ENCODE data around the gene C11orf16. TPM values are rescaled to one million over a fixed set of nuclear protein-coding genes. Genes with fewer than 3 reads are reported as not detected.
A peak's percentile ranks its signal among the peaks of the same experiment; 100 is the strongest.

C11orf16 gene
- total and polyA plus RNA-seq, 2 donors (not counting 3 experiments of a cell fraction or from before 2014, with no cell fraction given), result not detected

GRCh38 chr11:8934742-8935488, 2.2 kb upstream of the C11orf16 start:
- TF ChIP-seq EZH2 (IDR thresholded peaks at IDR 0.05; ENCODE audit: borderline replicate concordance, low read depth, low read length, severe bottlenecking) (no peak), GATA2 (IDR thresholded peaks at IDR 0.05; ENCODE audit: insufficient read depth, insufficient read length, low read depth, low read length) (peak; percentile 77)
- DNase-seq (ENCODE audit: low read depth, low spot score) (no peak), FAIRE-seq (no peak)
- H3K9ac ChIP-seq (replicated peaks; ENCODE audit: extremely low read depth, insufficient read depth, low read length), result no peak overlapping the region
- ChIA-PET POLR2A (no interaction called here), CTCF (interaction anchor here (0.6 to 1.0 kb wide), 3 partner anchors 21 to 203 kb away, joined by 3 to 5 read pairs (median 3); no protein-coding TSS in a partner anchor)
- no peaks in the 10 kb centered on the region for H3K9me1 ChIP-seq (replicated peaks; ENCODE audit: control insufficient read depth, extremely low read depth, insufficient read depth, low read length)
- no TSS peak for BruUV-seq (replicated peaks)
- dilution Hi-C loops (cut with MboI; ENCODE audit: extremely low pct_ligation_motif_present, low sequenced_read_pairs), result no loop called here
- H3K27ac ChIP-seq (ENCODE audit: insufficient read depth, low read depth, low read length), result no peak overlapping the region
- H2AFZ ChIP-seq (ENCODE audit: low read depth, low read length), result peak overlapping the region; percentile 51
- H3K4me2 ChIP-seq (ENCODE audit: insufficient read depth, low read length), result peak overlapping the region; percentile 39
- H3K79me2 ChIP-seq (ENCODE audit: control insufficient read depth, insufficient read depth, low read length), result no peaks in the 10 kb centered on the region
- H3K9me3 ChIP-seq (replicated peaks; ENCODE audit: control insufficient read depth, insufficient read depth, low read length), result no peaks in the 10 kb centered on the region
- no peak overlapping the region for H3K4me3 ChIP-seq (replicated peaks in 1 of 3; ENCODE audit: insufficient read depth in 1 of 3, low read depth in 1 of 3, low read length in 3 of 3)
- peaks cover 7% of the 10 kb centered on the region for H3K4me1 ChIP-seq (ENCODE audit: control insufficient read depth, extremely low read depth, insufficient read depth, low read length)
- H3K27me3 ChIP-seq (ENCODE audit: control insufficient read depth in 2 of 2, insufficient read depth in 2 of 2, low read length in 2 of 2), result no peaks in the 10 kb centered on the region
- intact Hi-C loops (cut with micrococcal nuclease), result no loop called here
- no peaks in the 10 kb centered on the region for H4K20me1 ChIP-seq (replicated peaks; ENCODE audit: control insufficient read depth, extremely low read depth, insufficient read depth, low read length)
- no peaks in the 10 kb centered on the region for H3K36me3 ChIP-seq (ENCODE audit: control insufficient read depth in 2 of 2, extremely low read depth in 1 of 2, insufficient read depth in 2 of 2, low read length in 2 of 2)

DNA sequence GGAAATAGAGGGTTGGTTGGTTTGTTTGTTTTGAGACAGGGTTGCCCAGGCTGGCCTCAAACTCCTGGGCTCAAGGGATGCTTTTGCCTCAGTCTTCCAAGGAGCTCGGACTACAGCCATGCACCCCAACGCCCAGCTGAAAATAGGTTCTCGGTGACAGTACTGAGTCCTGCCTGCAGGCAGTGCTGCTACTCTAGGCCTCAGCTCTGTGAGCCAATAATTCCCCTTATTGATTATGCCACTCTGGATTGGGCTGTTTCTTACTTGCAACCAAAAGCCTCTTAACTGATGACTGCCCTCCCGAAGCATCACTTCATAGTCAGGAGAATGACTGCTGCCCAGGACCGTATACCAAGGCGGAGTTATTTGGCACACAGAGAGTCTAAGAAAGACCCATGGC, 1.2 kb upstream of the C11orf16 start:
- no TSS peak for BruUV-seq (replicated peaks)
- FAIRE-seq (no peak), DNase-seq (ENCODE audit: low read depth, low spot score) (no peak)
- H3K9me3 ChIP-seq (replicated peaks; ENCODE audit: control insufficient read depth, insufficient read depth, low read length), result no peaks in the 10 kb centered on the region
- H3K4me1 ChIP-seq (ENCODE audit: control insufficient read depth, extremely low read depth, insufficient read depth, low read length), result peaks cover 7% of the 10 kb centered on the region
- H3K27ac ChIP-seq (ENCODE audit: insufficient read depth, low read depth, low read length), result no peak overlapping the region
- no peaks in the 10 kb centered on the region for H3K27me3 ChIP-seq (ENCODE audit: control insufficient read depth in 2 of 2, insufficient read depth in 2 of 2, low read length in 2 of 2)
- H4K20me1 ChIP-seq (replicated peaks; ENCODE audit: control insufficient read depth, extremely low read depth, insufficient read depth, low read length), result no peaks in the 10 kb centered on the region
- ChIA-PET POLR2A (no interaction called here), CTCF (interaction anchor here (1.0 to 3.9 kb wide), 2 partner anchors 26 to 204 kb away, joined by 3 to 21 read pairs; no protein-coding TSS in a partner anchor)
- H2AFZ ChIP-seq (ENCODE audit: low read depth, low read length), result no peak overlapping the region
- H3K36me3 ChIP-seq (ENCODE audit: control insufficient read depth in 2 of 2, extremely low read depth in 1 of 2, insufficient read depth in 2 of 2, low read length in 2 of 2), result no peaks in the 10 kb centered on the region
- intact Hi-C loops (cut with micrococcal nuclease), result no loop called here
- TF ChIP-seq GATA2 (IDR thresholded peaks at IDR 0.05; ENCODE audit: insufficient read depth, insufficient read length, low read depth, low read length) (no peak), POLR2AphosphoS5 (IDR thresholded peaks at IDR 0.05; ENCODE audit: insufficient read depth, low read depth, low read length) (no peak), FOS (IDR thresholded peaks at IDR 0.05; ENCODE audit: borderline replicate concordance, insufficient read depth, low read length) (no peak)
- H3K4me3 ChIP-seq (replicated peaks in 1 of 3; ENCODE audit: insufficient read depth in 1 of 3, low read depth in 1 of 3, low read length in 3 of 3), result no peak overlapping the region
- no peak overlapping the region for H3K9ac ChIP-seq (replicated peaks; ENCODE audit: extremely low read depth, insufficient read depth, low read length)
- H3K9me1 ChIP-seq (replicated peaks; ENCODE audit: control insufficient read depth, extremely low read depth, insufficient read depth, low read length), result no peaks in the 10 kb centered on the region
- H3K79me2 ChIP-seq (ENCODE audit: control insufficient read depth, insufficient read depth, low read length), result no peaks in the 10 kb centered on the region
- dilution Hi-C loops (cut with MboI; ENCODE audit: extremely low pct_ligation_motif_present, low sequenced_read_pairs), result no loop called here
- no peak overlapping the region for H3K4me2 ChIP-seq (ENCODE audit: insufficient read depth, low read length)
